ENCODE measurements around the gene ANXA11.

Gene ANXA11

DNA sequence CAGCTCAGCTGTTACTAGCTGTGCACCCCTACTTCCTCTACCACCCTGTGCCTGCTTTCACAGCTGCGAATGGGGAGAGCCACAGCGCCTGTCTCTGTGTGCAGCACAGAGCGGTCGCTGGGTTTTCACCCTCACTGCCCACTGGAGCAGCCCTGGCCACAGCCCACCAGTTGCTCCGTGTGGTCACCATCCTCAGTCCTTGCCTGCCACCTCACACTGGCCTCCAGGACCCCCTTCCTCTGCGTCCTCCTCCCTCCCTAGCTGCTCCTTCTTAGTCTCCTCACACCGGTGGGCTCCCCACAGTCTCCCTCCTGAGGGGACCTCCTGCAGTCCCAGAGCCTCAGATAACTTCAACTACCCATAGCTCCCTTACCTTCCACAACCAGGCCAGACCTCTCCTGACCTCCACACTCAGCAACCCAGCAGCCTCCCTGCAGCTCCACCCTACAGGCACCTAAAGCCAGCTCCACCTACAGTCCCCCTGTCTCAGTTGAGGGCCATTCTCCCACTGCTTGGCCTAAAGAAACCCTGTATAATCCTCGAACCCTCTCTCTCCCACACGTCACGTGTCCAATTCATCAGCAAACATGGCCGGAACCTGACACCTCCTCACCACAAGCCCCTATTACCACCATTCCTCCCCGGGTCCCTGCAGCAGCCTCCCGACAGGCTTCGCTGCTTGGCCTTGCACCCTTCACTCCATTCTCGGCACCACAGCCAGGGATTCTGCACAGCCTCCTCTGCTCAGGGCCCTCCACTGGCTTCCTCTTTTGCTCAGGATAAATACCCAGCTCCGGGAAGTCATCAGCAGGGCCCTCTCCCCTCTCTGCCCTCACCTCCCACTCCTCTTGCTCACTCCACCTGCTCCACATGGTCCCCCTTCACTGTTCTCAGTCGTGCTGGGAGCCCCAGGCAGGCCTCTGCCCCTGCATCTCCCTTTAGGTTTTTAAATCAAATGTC lies 44.7 kb downstream of the ANXA11 start:
- peak overlapping the region; percentile 82 to 92 for H2BK12ac ChIP-seq (ENCODE audit: low read length in 2 of 2)
- H3K36me3 ChIP-seq (ENCODE audit: control insufficient read depth in 1 of 2, insufficient read depth in 2 of 2, low read depth in 1 of 2, low read length in 2 of 2) = peaks cover 82 to 95% of the 10 kb centered on the region in 2 experiments

DNA sequence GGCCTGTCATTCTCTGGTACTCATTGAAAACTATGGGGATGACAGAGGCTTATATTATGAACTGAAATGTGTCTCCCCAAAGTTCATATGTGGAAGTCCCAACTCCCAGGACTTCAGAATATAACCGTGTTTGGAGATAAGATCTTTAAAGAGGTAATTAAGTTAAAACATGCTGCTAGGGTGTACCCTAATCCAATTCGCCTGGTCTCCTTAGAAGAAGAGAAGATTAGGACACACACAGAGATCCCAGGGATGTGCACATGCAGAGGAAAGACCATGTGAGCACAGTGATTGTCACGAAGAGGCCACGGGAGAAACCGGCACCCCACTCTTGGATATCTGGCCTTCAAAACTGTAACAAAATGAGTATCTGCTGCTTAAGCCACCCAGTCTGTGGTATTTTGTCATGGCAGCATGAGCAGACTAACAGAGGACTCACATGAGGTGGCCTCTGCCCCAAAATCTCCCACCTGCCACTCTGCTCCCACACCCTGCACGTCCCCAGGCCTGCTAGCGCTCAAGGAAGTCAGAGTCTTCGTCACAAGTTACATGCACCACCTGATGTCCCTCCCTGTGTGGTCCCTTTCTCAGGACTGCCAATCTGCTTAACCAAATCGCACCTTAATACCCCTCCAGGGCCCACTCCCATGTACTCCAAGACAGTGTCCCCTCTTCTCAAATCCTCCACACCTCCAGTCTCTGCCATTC lies 46.0 kb downstream of the ANXA11 start:
- H3K18ac ChIP-seq (ENCODE audit: low read depth in 1 of 2, low read length in 2 of 2) = peak overlapping the region; percentile 86 to 89
- peaks cover 45% of the 10 kb centered on the region for H3K79me1 ChIP-seq (replicated peaks; ENCODE audit: low read length, poor library complexity, severe bottlenecking)
- peak; percentile 28 for DNase-seq
- H3K4me3 ChIP-seq (ENCODE audit: insufficient read depth in 1 of 2, low read depth in 1 of 2, low read length in 2 of 2) = peak overlapping the region in 1 of 2 experiments; percentile 54
- peak overlapping the region; percentile 1 for H2AFZ ChIP-seq (ENCODE audit: low read depth, low read length)
- peak overlapping the region; percentile 95 for H4K91ac ChIP-seq (ENCODE audit: low read length)
- 83% methylated on average over 9 of the region's 9 CpGs for WGBS
- H3K27ac ChIP-seq (ENCODE audit: low read length, poor library complexity, severe bottlenecking) = peak overlapping the region; percentile 57
- H3K9ac ChIP-seq (ENCODE audit: low read length) = peak overlapping the region; percentile 79
- H2BK120ac ChIP-seq (ENCODE audit: low read depth, low read length) = peak overlapping the region; percentile 69
- H2AK5ac ChIP-seq (ENCODE audit: low read length, severe bottlenecking) = peak overlapping the region; percentile 59
- H3K14ac ChIP-seq (ENCODE audit: low read length in 2 of 2) = peak overlapping the region in 1 of 2 experiments; percentile 87
- H2BK5ac ChIP-seq (ENCODE audit: low read depth, low read length, poor library complexity, severe bottlenecking) = no peak overlapping the region
- no peak overlapping the region for H3K23ac ChIP-seq (ENCODE audit: low read length in 2 of 2)
- H3K9me3 ChIP-seq (ENCODE audit: control insufficient read depth, low read length) = no peaks in the 10 kb centered on the region
- H2BK12ac ChIP-seq (ENCODE audit: low read length in 2 of 2) = peak overlapping the region; percentile 91 to 97
- H4K8ac ChIP-seq (ENCODE audit: low read length) = peak overlapping the region; percentile 87
- H3K27me3 ChIP-seq (ENCODE audit: control insufficient read depth in 1 of 2, insufficient read depth in 1 of 2, low read length in 2 of 2) = no peaks in the 10 kb centered on the region
- H3K4ac ChIP-seq (ENCODE audit: low read depth in 1 of 2, low read length in 2 of 2) = peak overlapping the region; percentile 52 to 73
- H3K36me3 ChIP-seq (ENCODE audit: control insufficient read depth in 1 of 2, insufficient read depth in 2 of 2, low read depth in 1 of 2, low read length in 2 of 2) = peaks cover 78 to 90% of the 10 kb centered on the region in 2 experiments
- peak overlapping the region; percentile 2 for H3K4me2 ChIP-seq (ENCODE audit: low read length, poor library complexity, severe bottlenecking)
- H3K4me1 ChIP-seq (ENCODE audit: control insufficient read depth, insufficient read depth, low read depth, low read length) = peaks cover 53% of the 10 kb centered on the region
- H2BK15ac ChIP-seq (ENCODE audit: low read depth, poor library complexity, severe bottlenecking) = peak overlapping the region; percentile 82

More for the DNA sequence above, 44.7 kb downstream of the ANXA11 start:
- no peak overlapping the region for H3K4me3 ChIP-seq (ENCODE audit: insufficient read depth in 1 of 2, low read depth in 1 of 2, low read length in 2 of 2)
- peak overlapping the region; percentile 70 for H4K8ac ChIP-seq (ENCODE audit: low read length)
- H3K79me1 ChIP-seq (replicated peaks; ENCODE audit: low read length, poor library complexity, severe bottlenecking) = peaks cover 55% of the 10 kb centered on the region
- peak overlapping the region; percentile 40 to 65 for H3K4ac ChIP-seq (ENCODE audit: low read depth in 1 of 2, low read length in 2 of 2)
- peaks cover 48% of the 10 kb centered on the region for H3K4me1 ChIP-seq (ENCODE audit: control insufficient read depth, insufficient read depth, low read depth, low read length)
- 96% methylated on average over 17 of the region's 17 CpGs for WGBS
- no peak overlapping the region for H3K23ac ChIP-seq (ENCODE audit: low read length in 2 of 2)
- H3K27me3 ChIP-seq (ENCODE audit: control insufficient read depth in 1 of 2, insufficient read depth in 1 of 2, low read length in 2 of 2) = no peaks in the 10 kb centered on the region
- H2BK5ac ChIP-seq (ENCODE audit: low read depth, low read length, poor library complexity, severe bottlenecking) = no peak overlapping the region
- H2AK5ac ChIP-seq (ENCODE audit: low read length, severe bottlenecking) = peak overlapping the region; percentile 20
- no peak overlapping the region for H3K4me2 ChIP-seq (ENCODE audit: low read length, poor library complexity, severe bottlenecking)
- peak overlapping the region; percentile 76 for H4K91ac ChIP-seq (ENCODE audit: low read length)
- no peak overlapping the region for H3K27ac ChIP-seq (ENCODE audit: low read length, poor library complexity, severe bottlenecking)
- no peak for DNase-seq
- H2BK120ac ChIP-seq (ENCODE audit: low read depth, low read length) = peak overlapping the region; percentile 51
- no peak overlapping the region for H2AFZ ChIP-seq (ENCODE audit: low read depth, low read length)
- H3K14ac ChIP-seq (ENCODE audit: low read length in 2 of 2) = peak overlapping the region in 1 of 2 experiments; percentile 69
- H3K9ac ChIP-seq (ENCODE audit: low read length) = peak overlapping the region; percentile 16
- H3K9me3 ChIP-seq (ENCODE audit: control insufficient read depth, low read length) = no peaks in the 10 kb centered on the region
- peak overlapping the region; percentile 34 to 89 for H3K18ac ChIP-seq (ENCODE audit: low read depth in 1 of 2, low read length in 2 of 2)
- no peak overlapping the region for H2BK15ac ChIP-seq (ENCODE audit: low read depth, poor library complexity, severe bottlenecking)

DNA sequence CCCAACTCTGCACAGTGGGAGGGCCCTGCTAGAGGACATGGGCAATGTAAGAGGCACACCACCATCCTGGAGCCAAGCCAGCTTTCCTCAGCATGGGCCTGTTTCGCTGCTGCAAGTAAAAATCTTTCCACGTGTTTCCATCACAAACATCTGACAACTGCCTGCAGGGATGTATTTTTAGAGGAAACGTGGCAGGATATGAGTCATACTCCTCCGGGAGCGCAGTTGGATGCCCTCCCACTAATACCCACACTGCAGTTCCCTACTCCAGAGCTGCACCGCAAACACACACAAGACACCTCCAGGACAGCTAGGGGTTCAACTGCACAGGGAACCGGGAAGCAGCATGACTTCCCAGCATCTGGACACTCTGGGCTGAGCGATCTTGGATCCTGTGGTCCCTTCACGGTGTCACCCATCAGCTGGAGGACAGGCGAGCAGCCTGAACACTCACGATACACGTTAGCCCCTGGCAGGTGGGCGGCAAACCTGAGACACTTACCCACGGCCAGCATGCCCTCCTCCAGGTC lies 46.7 kb downstream of the ANXA11 start:
- WGBS = 29% methylated on average over 12 of the region's 14 CpGs
- no peak overlapping the region for H3K23ac ChIP-seq (ENCODE audit: low read length in 2 of 2)
- peak overlapping the region in 1 of 2 experiments; percentile 71 for H3K4ac ChIP-seq (ENCODE audit: low read depth in 1 of 2, low read length in 2 of 2)
- peak overlapping the region in 1 of 2 experiments; percentile 54 for H3K4me3 ChIP-seq (ENCODE audit: insufficient read depth in 1 of 2, low read depth in 1 of 2, low read length in 2 of 2)
- peak overlapping the region; percentile 66 for H2BK15ac ChIP-seq (ENCODE audit: low read depth, poor library complexity, severe bottlenecking)
- peaks cover 40% of the 10 kb centered on the region for H3K79me1 ChIP-seq (replicated peaks; ENCODE audit: low read length, poor library complexity, severe bottlenecking)
- no peaks in the 10 kb centered on the region for H3K9me3 ChIP-seq (ENCODE audit: control insufficient read depth, low read length)
- H3K4me2 ChIP-seq (ENCODE audit: low read length, poor library complexity, severe bottlenecking) = peak overlapping the region; percentile 2
- peaks cover 76 to 89% of the 10 kb centered on the region in 2 experiments for H3K36me3 ChIP-seq (ENCODE audit: control insufficient read depth in 1 of 2, insufficient read depth in 2 of 2, low read depth in 1 of 2, low read length in 2 of 2)
- no peak overlapping the region for H2AK5ac ChIP-seq (ENCODE audit: low read length, severe bottlenecking)
- H3K27me3 ChIP-seq (ENCODE audit: control insufficient read depth in 1 of 2, insufficient read depth in 1 of 2, low read length in 2 of 2) = no peaks in the 10 kb centered on the region
- H2BK120ac ChIP-seq (ENCODE audit: low read depth, low read length) = peak overlapping the region; percentile 69
- peak overlapping the region; percentile 79 for H3K9ac ChIP-seq (ENCODE audit: low read length)
- no peak overlapping the region for H2AFZ ChIP-seq (ENCODE audit: low read depth, low read length)
- peak overlapping the region; percentile 74 for H4K8ac ChIP-seq (ENCODE audit: low read length)
- peak overlapping the region; percentile 78 to 97 for H3K18ac ChIP-seq (ENCODE audit: low read depth in 1 of 2, low read length in 2 of 2)
- peak overlapping the region; percentile 95 for H4K91ac ChIP-seq (ENCODE audit: low read length)
- H3K4me1 ChIP-seq (ENCODE audit: control insufficient read depth, insufficient read depth, low read depth, low read length) = peaks cover 47% of the 10 kb centered on the region
- peak overlapping the region in 1 of 2 experiments; percentile 5 for H3K14ac ChIP-seq (ENCODE audit: low read length in 2 of 2)
- H2BK5ac ChIP-seq (ENCODE audit: low read depth, low read length, poor library complexity, severe bottlenecking) = no peak overlapping the region
- peak; percentile 98 for DNase-seq
- peak overlapping the region; percentile 83 to 91 for H2BK12ac ChIP-seq (ENCODE audit: low read length in 2 of 2)
- H3K27ac ChIP-seq (ENCODE audit: low read length, poor library complexity, severe bottlenecking) = peak overlapping the region; percentile 57

All from mesenchymal stem cell (in vitro differentiated cells and primary cell).